Trophoblast cell (in vitro differentiated cells and primary cell): Measurements from ENCODE around the gene ZNF585A.
"Not testable (repeated sequence)": the region's sequence is repeated elsewhere in the genome, so short reads cannot be mapped to it uniquely, and the experiment has no call there.

Experiments
- DNase-seq, 2 donors: peaks; one replicate each; pipeline ENCODE4 v3.0.0-alpha.2; 2016
- H2AFZ ChIP-seq: 2 replicates; pipeline ENCODE4 v1.6.1; 2013; ENCODE audit warnings: low read length, moderate library complexity, mild to moderate bottlenecking; ENCODE audit not compliant: insufficient read depth, poor library complexity
- H2AK5ac ChIP-seq: 2 replicates; pipeline ENCODE4 v1.6.1; 2013; ENCODE audit warnings: mild to moderate bottlenecking, low read length
- H2BK120ac ChIP-seq: 2 replicates; pipeline ENCODE4 v1.6.1; 2013; ENCODE audit warnings: low read length, mild to moderate bottlenecking, moderate library complexity; ENCODE audit not compliant: insufficient read depth, poor library complexity
- H2BK12ac ChIP-seq: 2 replicates; pipeline ENCODE4 v1.6.1; 2013; ENCODE audit warnings: mild to moderate bottlenecking, low read length, moderate library complexity
- H2BK5ac ChIP-seq: 2 replicates; pipeline ENCODE4 v1.6.1; 2013; ENCODE audit warnings: low read length, low read depth, moderate library complexity, mild to moderate bottlenecking; ENCODE audit not compliant: poor library complexity
- H3K14ac ChIP-seq: 2 replicates; pipeline ENCODE4 v1.6.1; 2013; ENCODE audit warnings: mild to moderate bottlenecking, low read length
- H3K18ac ChIP-seq: 2 replicates; pipeline ENCODE4 v1.6.1; 2013; ENCODE audit warnings: mild to moderate bottlenecking, low read length
- H3K23ac ChIP-seq: 2 replicates; pipeline ENCODE4 v1.6.1; 2013; ENCODE audit warnings: low read length
- H3K27ac ChIP-seq: 2 replicates; pipeline ENCODE4 v1.5.1; 2013; ENCODE audit warnings: low read depth, mild to moderate bottlenecking, inconsistent platforms, low read length, moderate library complexity
- H3K27me3 ChIP-seq: 2 replicates; pipeline ENCODE4 v1.6.1; 2013; ENCODE audit warnings: inconsistent platforms, mild to moderate bottlenecking, low read length, moderate library complexity; ENCODE audit not compliant: insufficient read depth
- H3K36me3 ChIP-seq, 2 experiments: 1 replicate in 1 of 2; 2 replicates in 1 of 2; pipeline ENCODE4 v1.6.1; 2013; ENCODE audit warnings: low read length in 2 of 2, mild to moderate bottlenecking in 2 of 2, moderate library complexity in 1 of 2; ENCODE audit not compliant: insufficient read depth in 2 of 2, control insufficient read depth in 1 of 2
- H3K4ac ChIP-seq: 2 replicates; pipeline ENCODE4 v1.6.1; 2013; ENCODE audit warnings: low read depth, mild to moderate bottlenecking, low read length, moderate library complexity
- H3K4me1 ChIP-seq, 2 experiments: 1 replicate in 1 of 2; 2 replicates in 1 of 2; pipeline ENCODE4 v1.6.1; 2013; ENCODE audit warnings: low read length in 2 of 2, mild to moderate bottlenecking in 2 of 2, moderate library complexity in 1 of 2; ENCODE audit not compliant: insufficient read depth in 2 of 2, control insufficient read depth in 1 of 2
- H3K4me2 ChIP-seq: 2 replicates; pipeline ENCODE4 v1.6.1; 2013; ENCODE audit warnings: inconsistent platforms, mild to moderate bottlenecking, low read length, moderate library complexity
- H3K4me3 ChIP-seq: 2 replicates; pipeline ENCODE4 v1.5.1; 2013; ENCODE audit warnings: mild to moderate bottlenecking, low read depth, low read length, inconsistent platforms
- H3K79me1 ChIP-seq: one replicate; pipeline ENCODE4 v1.6.1; 2013; ENCODE audit warnings: low read length
- H3K79me2 ChIP-seq: 2 replicates; pipeline ENCODE4 v1.6.1; 2013; ENCODE audit warnings: low read length, mild to moderate bottlenecking; ENCODE audit not compliant: control insufficient read depth, insufficient read depth, poor library complexity
- H3K9ac ChIP-seq: 2 replicates; pipeline ENCODE4 v1.6.1; 2013; ENCODE audit warnings: mild to moderate bottlenecking, low read length
- H3K9me3 ChIP-seq: 2 replicates; pipeline ENCODE4 v1.6.1; 2013; ENCODE audit warnings: low read depth, mild to moderate bottlenecking, control low read depth, inconsistent platforms, low read length; ENCODE audit not compliant: insufficient read depth
- H4K12ac ChIP-seq: 2 replicates; pipeline ENCODE4 v1.6.1; 2013; ENCODE audit warnings: low read depth, mild to moderate bottlenecking, low read length, moderate library complexity
- H4K8ac ChIP-seq: 2 replicates; pipeline ENCODE4 v1.6.1; 2013; ENCODE audit warnings: low read depth, mild to moderate bottlenecking, low read length, moderate library complexity
- H4K91ac ChIP-seq: one replicate; pipeline ENCODE4 v1.6.1; 2013; ENCODE audit warnings: low read depth, mild to moderate bottlenecking, low read length, moderate library complexity
- WGBS: extraction: QIAGEN DNeasy Blood & Tissue Kit; methylation state at CpG from one replicate; pipeline ENCODE4 v1.1.7; 2013; ENCODE audit warnings: missing lambda C conversion rate; ENCODE audit not compliant: insufficient read length, insufficient coverage; ENCODE audit errors: extremely low coverage; 5-methylcytosine and 5-hydroxymethylcytosine counted together

ZNF585A gene

DNA sequence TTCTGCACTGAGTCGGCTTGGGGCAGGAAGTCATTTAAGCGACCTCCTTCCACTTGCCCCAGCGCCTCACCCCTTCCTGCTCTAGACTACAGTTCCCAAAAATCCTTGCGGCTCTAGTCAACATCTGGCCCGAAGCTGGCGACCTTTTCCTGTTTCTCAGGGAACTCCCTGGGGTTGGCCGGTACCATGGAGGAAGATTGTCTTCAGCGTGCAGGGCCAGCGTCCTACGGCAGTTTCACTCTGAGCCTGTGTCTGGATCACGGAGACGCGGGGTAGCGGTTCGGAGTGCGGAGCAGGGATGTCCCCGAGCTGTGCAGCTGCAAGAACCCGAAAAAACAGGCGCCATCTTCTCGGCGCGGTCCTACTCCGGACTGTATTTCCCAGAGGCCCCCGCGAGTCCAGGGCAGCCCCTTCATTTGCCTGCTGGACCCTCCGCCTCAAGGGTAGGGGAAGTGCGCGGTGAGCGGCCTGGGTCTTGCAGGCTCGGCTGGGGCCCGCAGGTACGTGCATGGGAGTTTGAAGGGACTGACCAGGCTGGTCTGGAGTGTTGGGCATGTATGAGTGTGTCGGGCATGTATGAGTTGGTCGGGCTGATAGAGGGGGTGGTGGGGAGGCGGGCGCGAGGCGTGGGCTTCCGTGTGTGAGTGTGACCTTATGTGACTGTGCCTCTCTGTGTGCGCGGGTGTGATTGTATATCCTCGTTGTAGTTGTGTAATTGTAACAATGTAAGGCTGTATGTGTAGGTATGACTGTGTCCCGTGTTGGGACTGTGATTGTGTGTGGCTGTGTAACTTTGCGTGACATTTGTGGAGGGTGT lies 45.5 kb upstream of the ZNF585A start, which contains the start of gene ZNF383:
Gene ZNF383 (plus strand): TSS at position 440 of the 817 bp plus-strand sequence. CDS start 12,240 bp downstream, outside the sequence.
- peak within 1 kb of the TSS; percentile 79 for H4K12ac ChIP-seq
- WGBS, result no CpG with 5 or more reads among the region's 44 CpGs

DNA sequence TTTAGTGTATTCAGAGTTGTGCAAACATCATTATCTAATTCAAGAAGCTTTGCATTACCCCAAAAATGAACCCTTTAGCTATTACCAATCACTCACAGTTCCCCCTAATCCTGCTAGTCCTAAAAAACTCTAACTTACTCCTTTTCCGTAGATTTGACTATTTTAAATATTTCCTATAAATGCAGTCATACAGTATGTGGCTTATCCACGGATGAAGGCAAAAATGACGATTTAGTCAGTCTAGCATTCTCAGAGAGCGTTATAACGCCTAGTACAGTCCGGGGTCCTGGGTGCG lies 44.9 kb upstream of the ZNF585A start:
- H2BK120ac ChIP-seq, result no peak overlapping the region
- H3K4ac ChIP-seq, result no peak overlapping the region
- H2AK5ac ChIP-seq, result no peak overlapping the region
- peak overlapping the region; percentile 87 for H3K4me2 ChIP-seq
- no peaks in the 10 kb centered on the region for H3K27me3 ChIP-seq
- H3K4me3 ChIP-seq, result peak overlapping the region; percentile 96
- H2AFZ ChIP-seq, result no peak overlapping the region
- H4K12ac ChIP-seq, result no peak overlapping the region
- H2BK5ac ChIP-seq, result no peak overlapping the region
- H3K14ac ChIP-seq, result no peak overlapping the region
- no peak overlapping the region for H3K9ac ChIP-seq
- H3K27ac ChIP-seq, result no peak overlapping the region
- no peaks in the 10 kb centered on the region for H3K36me3 ChIP-seq
- DNase-seq, result no peak
- peaks cover 7% of the 10 kb centered on the region for H3K79me2 ChIP-seq
- peaks cover 0 to 4% of the 10 kb centered on the region in 2 experiments for H3K4me1 ChIP-seq
- peaks cover 6% of the 10 kb centered on the region for H3K79me1 ChIP-seq
- no peak overlapping the region for H3K23ac ChIP-seq
- H3K9me3 ChIP-seq, result no peaks in the 10 kb centered on the region
- H2BK12ac ChIP-seq, result no peak overlapping the region
- H3K18ac ChIP-seq, result no peak overlapping the region
- WGBS, result no CpG with 5 or more reads among the region's 7 CpGs
- peak overlapping the region; percentile 92 for H4K8ac ChIP-seq
- H4K91ac ChIP-seq, result peak overlapping the region; percentile 93

More for the DNA sequence above, 45.5 kb upstream of the ZNF585A start, which contains the start of gene ZNF383:
- Histone ChIP-seq H3K27ac (peak within 1 kb of the TSS; percentile 75), H2AK5ac (peak within 1 kb of the TSS; percentile 21), H2AFZ (peak within 1 kb of the TSS; percentile 83), H3K23ac (no peak within 1 kb of the TSS), H2BK5ac (peak within 1 kb of the TSS; percentile 81), H4K91ac (peak within 1 kb of the TSS; percentile 93), H3K36me3 (no peaks in the 10 kb centered on the region), H2BK12ac (no peak within 1 kb of the TSS), H3K4me3 (peak within 1 kb of the TSS; percentile 96), H3K14ac (peak within 1 kb of the TSS; percentile 85), H3K27me3 (no peaks in the 10 kb centered on the region), H4K8ac (peak within 1 kb of the TSS; percentile 92), H3K79me2 (peaks cover 7% of the 10 kb centered on the region), H3K4me2 (peak within 1 kb of the TSS; percentile 87), H3K9ac (peak within 1 kb of the TSS; percentile 93), H3K18ac (peak within 1 kb of the TSS; percentile 74), H3K4me1 (peaks cover 0 to 4% of the 10 kb centered on the region in 2 experiments), H2BK120ac (peak within 1 kb of the TSS; percentile 87), H3K4ac (peak within 1 kb of the TSS; percentile 48), H3K79me1 (peaks cover 6% of the 10 kb centered on the region), H3K9me3 (no peaks in the 10 kb centered on the region)
- DNase-seq, result peak; percentile 91 to 92

DNA sequence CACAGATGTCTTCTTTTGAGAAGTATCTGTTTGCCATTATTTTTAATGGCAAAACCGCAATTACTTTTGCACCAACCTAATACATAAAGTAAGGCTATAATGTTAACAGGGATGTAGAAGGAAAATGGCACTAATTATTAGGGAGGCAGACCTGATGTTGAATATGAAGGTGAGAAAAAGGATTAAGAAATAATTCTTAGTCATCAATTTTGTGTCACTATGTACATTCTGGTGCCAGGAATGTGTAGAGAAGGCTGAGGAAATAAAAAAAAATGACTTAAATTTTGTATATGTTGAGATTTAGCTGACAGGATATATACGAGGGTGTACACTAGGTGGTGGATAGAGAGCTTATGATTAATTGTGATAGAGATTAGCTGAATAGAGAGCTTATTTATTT lies 25.3 kb upstream of the ZNF585A start:
- Histone ChIP-seq H2BK5ac (no peak overlapping the region), H3K14ac (no peak overlapping the region), H3K4me2 (no peak overlapping the region), H3K4me3 (no peak overlapping the region), H3K79me1 (no peaks in the 10 kb centered on the region), H3K79me2 (no peaks in the 10 kb centered on the region), H3K27me3 (no peaks in the 10 kb centered on the region), H3K27ac (no peak overlapping the region), H2AK5ac (no peak overlapping the region), H3K23ac (no peak overlapping the region), H3K4me1 (no peaks in the 10 kb centered on the region), H3K4ac (no peak overlapping the region), H4K12ac (no peak overlapping the region), H3K9ac (no peak overlapping the region), H2BK12ac (no peak overlapping the region), H4K91ac (no peak overlapping the region), H3K36me3 (peaks cover 4 to 9% of the 10 kb centered on the region in 2 experiments), H4K8ac (no peak overlapping the region), H2AFZ (no peak overlapping the region), H2BK120ac (no peak overlapping the region), H3K9me3 (no peaks in the 10 kb centered on the region), H3K18ac (no peak overlapping the region)
- DNase-seq, result no peak
- no CpG with 5 or more reads among the region's 2 CpGs for WGBS

DNA sequence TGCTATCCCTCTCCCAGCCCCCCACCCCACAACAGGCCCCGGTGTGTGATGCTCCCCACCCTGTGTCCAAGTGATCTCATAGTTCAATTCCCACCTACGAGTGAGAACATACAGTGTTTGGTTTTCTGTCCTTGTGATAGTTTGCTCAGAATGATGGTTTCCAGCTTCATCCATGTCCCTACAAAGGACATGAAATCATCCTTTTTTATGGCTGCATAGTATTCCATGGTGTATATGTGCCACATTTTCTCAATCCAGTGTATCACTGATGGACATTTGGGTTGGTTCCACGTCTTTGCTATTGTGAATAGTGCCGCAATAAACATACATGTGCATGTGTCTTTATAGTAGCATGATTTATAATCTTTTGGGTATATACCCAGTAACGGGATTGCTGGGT lies 24.6 kb upstream of the ZNF585A start:
- not testable (repeated sequence) for H3K79me2 ChIP-seq, DNase-seq, H3K9ac ChIP-seq, H4K91ac ChIP-seq, H3K27me3 ChIP-seq, H2AFZ ChIP-seq, H3K23ac ChIP-seq, H2AK5ac ChIP-seq, H3K9me3 ChIP-seq, H2BK120ac ChIP-seq, H3K36me3 ChIP-seq, H2BK12ac ChIP-seq, H3K4ac ChIP-seq, H3K18ac ChIP-seq, H3K27ac ChIP-seq, H3K14ac ChIP-seq, H4K12ac ChIP-seq, H3K79me1 ChIP-seq, H3K4me1 ChIP-seq, H4K8ac ChIP-seq, H2BK5ac ChIP-seq, H3K4me3 ChIP-seq, H3K4me2 ChIP-seq
- no CpG with 5 or more reads among the region's 5 CpGs for WGBS
